GM12878 (cell line): ENCODE results near the gene FAM171A1.

Experiments used
- NFIC ChIP-seq: IDR thresholded peaks from 2 replicates; pipeline ENCODE4 v1.6.1; 2012; ENCODE audit warnings: low read depth, mild to moderate bottlenecking, inconsistent platforms, low read length, moderate library complexity
- NFYA ChIP-seq: IDR thresholded peaks from 2 replicates; pipeline ENCODE4 v1.6.1; 2011; ENCODE audit warnings: low read depth, mild to moderate bottlenecking, low read length, improper control_type of control experiment, borderline replicate concordance
- TF ChIP-seq, protein P1 (sequence below), 3 experiments: IDR thresholded peaks in 2 of 3; conservative IDR thresholded peaks in 1 of 3; 2 replicates each; pipeline ENCODE4 v1.5.1; 2011; ENCODE audit warnings: low read depth in 3 of 3, low read length in 3 of 3, mild to moderate bottlenecking in 3 of 3, control low read depth in 2 of 3, moderate library complexity in 2 of 3, inconsistent platforms in 1 of 3, mixed read lengths in 1 of 3; ENCODE audit not compliant: control insufficient read depth in 2 of 3, insufficient read depth in 1 of 3; ENCODE audit errors: extremely low read depth in 1 of 3

- TF ChIP-seq NFYA (no peak), NFIC (no peak)
- TF ChIP-seq, protein P1, sequence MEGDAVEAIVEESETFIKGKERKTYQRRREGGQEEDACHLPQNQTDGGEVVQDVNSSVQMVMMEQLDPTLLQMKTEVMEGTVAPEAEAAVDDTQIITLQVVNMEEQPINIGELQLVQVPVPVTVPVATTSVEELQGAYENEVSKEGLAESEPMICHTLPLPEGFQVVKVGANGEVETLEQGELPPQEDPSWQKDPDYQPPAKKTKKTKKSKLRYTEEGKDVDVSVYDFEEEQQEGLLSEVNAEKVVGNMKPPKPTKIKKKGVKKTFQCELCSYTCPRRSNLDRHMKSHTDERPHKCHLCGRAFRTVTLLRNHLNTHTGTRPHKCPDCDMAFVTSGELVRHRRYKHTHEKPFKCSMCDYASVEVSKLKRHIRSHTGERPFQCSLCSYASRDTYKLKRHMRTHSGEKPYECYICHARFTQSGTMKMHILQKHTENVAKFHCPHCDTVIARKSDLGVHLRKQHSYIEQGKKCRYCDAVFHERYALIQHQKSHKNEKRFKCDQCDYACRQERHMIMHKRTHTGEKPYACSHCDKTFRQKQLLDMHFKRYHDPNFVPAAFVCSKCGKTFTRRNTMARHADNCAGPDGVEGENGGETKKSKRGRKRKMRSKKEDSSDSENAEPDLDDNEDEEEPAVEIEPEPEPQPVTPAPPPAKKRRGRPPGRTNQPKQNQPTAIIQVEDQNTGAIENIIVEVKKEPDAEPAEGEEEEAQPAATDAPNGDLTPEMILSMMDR (IDR thresholded peaks at IDR 0.05 in 2 of 3, conservative IDR thresholded peaks at IDR 0.05 in 1 of 3; ENCODE audit: control insufficient read depth in 2 of 3, extremely low read depth in 1 of 3, insufficient read depth in 1 of 3, low read depth in 3 of 3, low read length in 3 of 3): no peak
Measured at GRCh38 chr10:15344876-15345285, 26.2 kb downstream of the FAM171A1 start.
